Lower lobe of right lung (tissue), 2 donors: ENCODE data around the gene PHLDA3. TPM values are rescaled to one million over a fixed set of nuclear protein-coding genes. Genes with fewer than 3 reads are reported as not detected.

Source experiments
- ATAC-seq, 2 donors: fragments of 200-7000 bp; cut with Tn5 transposase; one replicate each; pipeline ENCODE4 v1.9.1; 2020 to 2022; ENCODE audit warnings: mild to moderate bottlenecking in 2 of 2, moderate library complexity in 2 of 2
- DNase-seq: peaks from one replicate; pipeline ENCODE4 v3.0.0-alpha.2; 2020
- H3K27ac ChIP-seq: fragments of 200-600 bp; one replicate; pipeline ENCODE4 v1.8.0; 2022
- H3K27me3 ChIP-seq: fragments of 200-600 bp; one replicate; pipeline ENCODE4 v1.8.0; 2022; ENCODE audit warnings: low read depth
- H3K36me3 ChIP-seq: fragments of 200-600 bp; one replicate; pipeline ENCODE4 v1.8.0; 2022; ENCODE audit warnings: mild to moderate bottlenecking
- H3K4me1 ChIP-seq: fragments of 200-600 bp; one replicate; pipeline ENCODE4 v1.8.0; 2022
- H3K4me3 ChIP-seq: fragments of 200-600 bp; one replicate; pipeline ENCODE4 v1.8.0; 2022; ENCODE audit warnings: mild to moderate bottlenecking
- H3K9me3 ChIP-seq: fragments of 200-600 bp; one replicate; pipeline ENCODE4 v1.8.0; 2022
- CTCF ChIP-seq: fragments of 200-600 bp; IDR thresholded peaks from one replicate; pipeline ENCODE4 v1.8.0; 2022; ENCODE audit warnings: antibody characterized with exemption, mild to moderate bottlenecking
- intact Hi-C: fragments of 100-400 bp; cut with DNase I; formaldehyde crosslinking; loops from one replicate; pipeline ENCODE4 v1.11.0; 2022
- total RNA-seq: library from RNA; stranded (reverse); fragmentation: NEBNext Ultra II Directional; extraction: Animal tissue kit (Norgen Biotek cat#: 25700); gene quantifications from one replicate; pipeline ENCODE4 v1.2.1, GENCODE V29; 2021
- donor health status: DM: no; HTN: yes; CAD: no; lungs with severe emphysema.

Gene PHLDA3
- total RNA-seq, 1 donor from 2014 or later = 97.1 TPM

DNA sequence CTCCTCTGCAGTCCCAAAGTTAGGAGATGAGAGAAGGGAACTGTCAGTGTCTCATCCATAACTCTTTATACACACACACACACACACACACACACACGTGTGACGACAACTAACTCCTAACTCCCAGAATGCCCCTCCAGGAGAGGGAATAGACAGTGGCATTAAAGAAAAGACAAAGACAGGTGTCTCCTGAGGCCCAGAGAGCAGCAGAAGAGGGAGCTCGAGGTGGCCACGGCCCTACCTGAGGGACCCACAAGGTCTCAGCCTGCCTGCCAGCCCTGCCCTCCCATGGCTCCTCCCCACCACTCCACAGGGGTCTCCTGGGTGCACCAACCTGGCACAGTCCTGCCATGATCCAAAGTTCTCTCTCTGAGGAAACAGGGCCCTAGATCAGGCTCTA, 1.6 kb upstream of the PHLDA3 start:
- no peak for DNase-seq
- intact Hi-C loops = no loop called here

GRCh38 chr1:201469645-201470074, 672 bp upstream of the PHLDA3 start:
- TF ChIP-seq CTCF = no peak
- Histone ChIP-seq H3K4me1 (peaks cover 28% of the 10 kb centered on the region), H3K27ac (peak overlapping the region; percentile 96), H3K9me3 (no peaks in the 10 kb centered on the region), H3K4me3 (peak overlapping the region; percentile 87), H3K27me3 (no peaks in the 10 kb centered on the region), H3K36me3 (peaks cover 16% of the 10 kb centered on the region)
- peak; percentile 3 to 16 for ATAC-seq
- intact Hi-C loops = no loop called here
- DNase-seq = no peak

More for the DNA sequence above, 1.6 kb upstream of the PHLDA3 start:
- no peak for TF ChIP-seq CTCF
- H3K27me3 ChIP-seq = no peaks in the 10 kb centered on the region
- no peak for ATAC-seq
- H3K27ac ChIP-seq = no peak overlapping the region
- peaks cover 24% of the 10 kb centered on the region for H3K4me1 ChIP-seq
- H3K36me3 ChIP-seq = peaks cover 7% of the 10 kb centered on the region
- H3K4me3 ChIP-seq = no peak overlapping the region
- H3K9me3 ChIP-seq = no peaks in the 10 kb centered on the region

- H3K36me3 ChIP-seq = peaks cover 22% of the 10 kb centered on the region
- ATAC-seq (peak in 1 of 2 donors; percentile 46), DNase-seq (peak; percentile 66)
- TF ChIP-seq CTCF = peak; percentile 8
- intact Hi-C loops = no loop called here
- H3K4me1 ChIP-seq = peaks cover 28% of the 10 kb centered on the region
- H3K9me3 ChIP-seq = no peaks in the 10 kb centered on the region
- no peaks in the 10 kb centered on the region for H3K27me3 ChIP-seq
- H3K4me3 ChIP-seq = peak overlapping the region; percentile 87
- H3K27ac ChIP-seq = peak overlapping the region; percentile 96
Observed at GRCh38 chr1:201468501-201468843, 516 bp downstream of the PHLDA3 start.

DNA sequence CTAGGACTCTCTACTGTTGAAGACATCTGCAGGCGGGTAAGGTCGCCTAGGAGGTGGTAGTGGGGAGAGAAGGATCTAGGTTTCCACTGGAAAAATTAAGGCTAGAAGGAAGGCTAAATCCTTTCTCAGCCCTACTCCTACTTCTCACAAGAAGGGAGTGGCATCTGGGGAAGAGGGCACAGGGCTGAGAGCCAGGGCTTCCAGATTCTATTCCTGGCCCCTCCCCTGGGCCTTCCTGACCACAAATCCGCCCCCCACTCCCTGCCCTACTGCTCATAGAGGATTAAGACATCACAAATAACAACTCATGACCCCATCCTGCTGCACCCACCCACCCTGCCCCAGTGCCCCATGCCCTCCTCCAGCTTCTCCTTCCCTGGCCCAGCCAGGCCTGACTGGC, 2.5 kb downstream of the PHLDA3 start:
- peak; percentile 83 for DNase-seq

DNA sequence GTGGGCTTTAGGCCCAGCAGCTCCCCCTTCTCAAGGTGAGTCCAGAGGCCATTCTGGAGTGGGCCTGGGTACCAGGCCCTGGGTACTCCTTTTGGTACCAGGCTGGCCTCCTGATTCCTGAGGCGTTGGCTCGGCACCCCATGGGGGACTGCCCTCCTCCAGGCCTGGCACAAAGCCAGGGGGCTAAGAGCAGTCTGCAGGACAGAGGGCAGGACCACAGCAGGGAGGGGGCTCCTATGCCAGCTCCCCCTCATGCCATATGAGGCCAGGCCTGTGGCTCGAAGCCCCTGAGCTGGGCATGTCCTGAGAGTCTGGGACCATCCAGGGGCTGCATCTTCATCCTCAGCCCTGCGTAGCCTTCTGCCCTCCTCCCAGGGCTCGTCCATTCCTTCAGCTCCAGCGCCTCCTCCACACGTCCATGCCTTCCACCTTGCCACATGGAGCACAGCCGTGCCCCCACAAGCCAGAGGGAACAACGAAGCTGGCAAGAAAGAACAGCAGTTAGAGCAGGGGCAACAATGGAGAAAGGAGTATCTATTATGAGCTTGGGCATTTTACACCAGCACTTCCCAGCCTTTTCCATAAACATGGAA, 3.2 kb downstream of the PHLDA3 start:
- Histone ChIP-seq H3K9me3 (no peaks in the 10 kb centered on the region), H3K27ac (peak overlapping the region; percentile 71), H3K4me3 (peak overlapping the region; percentile 87), H3K27me3 (no peaks in the 10 kb centered on the region), H3K36me3 (peaks cover 22% of the 10 kb centered on the region), H3K4me1 (peaks cover 52% of the 10 kb centered on the region)
- DNase-seq (no peak), ATAC-seq (no peak)
- intact Hi-C loops = no loop called here
- no peak for TF ChIP-seq CTCF

More for the DNA sequence above, 2.5 kb downstream of the PHLDA3 start:
- no peak for TF ChIP-seq CTCF
- peaks cover 22% of the 10 kb centered on the region for H3K36me3 ChIP-seq
- no peaks in the 10 kb centered on the region for H3K9me3 ChIP-seq
- H3K27ac ChIP-seq = peak overlapping the region; percentile 71
- H3K4me3 ChIP-seq = peak overlapping the region; percentile 87
- ATAC-seq = peak; percentile 6 to 11
- H3K27me3 ChIP-seq = no peaks in the 10 kb centered on the region
- peaks cover 45% of the 10 kb centered on the region for H3K4me1 ChIP-seq
- intact Hi-C loops = no loop called here
